ENCODE data around the gene TSPAN10.

Gene TSPAN10

DNA sequence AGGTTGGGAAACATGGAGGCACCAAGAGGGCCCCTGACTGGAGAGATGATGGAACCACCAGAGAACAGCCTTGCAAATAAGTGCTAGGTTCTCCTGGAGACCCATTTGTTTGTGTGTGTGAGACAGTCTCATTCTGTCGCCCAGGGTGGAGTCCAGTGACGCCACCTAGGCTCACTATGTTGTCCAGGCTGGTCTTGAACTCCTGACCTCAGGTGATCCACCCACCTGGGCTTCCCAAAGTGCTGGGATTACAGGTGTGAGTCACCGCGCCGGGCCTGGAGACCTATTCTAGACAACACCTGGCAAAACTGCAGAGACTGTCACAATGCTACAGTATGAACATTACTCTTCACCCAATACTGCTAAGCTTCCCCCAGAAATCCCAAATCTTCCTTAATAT lies 1.6 kb upstream of the TSPAN10 start:
- peak overlapping the region in 1 of 2 donors; percentile 4 for H3K27ac ChIP-seq (ENCODE audit: low read depth in 2 of 2, low read length in 2 of 2)
- H3K4me3 ChIP-seq (ENCODE audit: low read length in 2 of 2): peak overlapping the region; percentile 80 to 96

DNA sequence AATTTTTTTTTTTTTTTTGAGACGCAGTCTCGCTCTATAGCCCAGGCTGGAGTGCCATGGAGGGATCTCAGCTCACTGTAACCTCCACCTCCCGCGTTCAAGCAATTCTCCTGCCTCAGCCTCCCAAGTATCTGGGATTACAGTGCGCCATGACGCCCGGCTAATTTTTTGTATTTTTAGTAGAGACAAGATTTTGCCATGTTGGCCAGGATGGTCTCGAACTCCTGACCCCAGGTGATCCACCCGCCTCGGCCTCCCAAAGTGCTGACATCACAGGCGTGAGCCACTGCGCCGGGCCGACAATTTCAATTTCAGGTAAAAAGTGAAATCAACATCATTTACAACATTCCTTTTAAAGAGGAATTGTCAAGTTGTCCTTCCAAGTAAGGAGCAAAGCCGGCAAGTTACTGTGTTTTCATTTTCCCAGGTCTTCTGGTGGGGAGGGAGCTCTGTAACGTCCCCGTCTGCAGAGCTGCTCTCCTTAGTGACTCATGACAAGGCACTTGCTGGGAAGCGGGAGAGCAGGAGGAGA lies 957 bp upstream of the TSPAN10 start:
- Histone ChIP-seq H3K4me3 (ENCODE audit: low read length in 2 of 2) (peak overlapping the region; percentile 80 to 96), H3K27ac (ENCODE audit: low read depth in 2 of 2, low read length in 2 of 2) (peak overlapping the region; percentile 82 to 83), H3K9me3 (ENCODE audit: control insufficient read depth in 2 of 2, low read length in 2 of 2) (no peaks in the 10 kb centered on the region), H3K9ac (ENCODE audit: low read depth in 1 of 2, low read length in 2 of 2) (peak overlapping the region; percentile 76 to 84), H3K36me3 (ENCODE audit: control insufficient read depth in 2 of 2, insufficient read depth in 2 of 2, low read length in 2 of 2) (peaks cover 0 to 6% of the 10 kb centered on the region in 2 donors), H3K27me3 (ENCODE audit: control insufficient read depth in 2 of 2, insufficient read depth in 2 of 2, low read length in 2 of 2) (no peaks in the 10 kb centered on the region), H3K4me1 (ENCODE audit: control insufficient read depth in 2 of 2, insufficient read depth in 2 of 2, low read length in 2 of 2) (peaks cover 10 to 11% of the 10 kb centered on the region in 2 donors)

More for the DNA sequence above, 1.6 kb upstream of the TSPAN10 start:
- Histone ChIP-seq H3K9ac (ENCODE audit: low read depth in 1 of 2, low read length in 2 of 2) (peak overlapping the region in 1 of 2 donors; percentile 76), H3K36me3 (ENCODE audit: control insufficient read depth in 2 of 2, insufficient read depth in 2 of 2, low read length in 2 of 2) (peaks cover 0 to 6% of the 10 kb centered on the region in 2 donors), H3K4me1 (ENCODE audit: control insufficient read depth in 2 of 2, insufficient read depth in 2 of 2, low read length in 2 of 2) (peaks cover 10 to 11% of the 10 kb centered on the region in 2 donors), H3K9me3 (ENCODE audit: control insufficient read depth in 2 of 2, low read length in 2 of 2) (no peaks in the 10 kb centered on the region), H3K27me3 (ENCODE audit: control insufficient read depth in 2 of 2, insufficient read depth in 2 of 2, low read length in 2 of 2) (no peaks in the 10 kb centered on the region)

DNA sequence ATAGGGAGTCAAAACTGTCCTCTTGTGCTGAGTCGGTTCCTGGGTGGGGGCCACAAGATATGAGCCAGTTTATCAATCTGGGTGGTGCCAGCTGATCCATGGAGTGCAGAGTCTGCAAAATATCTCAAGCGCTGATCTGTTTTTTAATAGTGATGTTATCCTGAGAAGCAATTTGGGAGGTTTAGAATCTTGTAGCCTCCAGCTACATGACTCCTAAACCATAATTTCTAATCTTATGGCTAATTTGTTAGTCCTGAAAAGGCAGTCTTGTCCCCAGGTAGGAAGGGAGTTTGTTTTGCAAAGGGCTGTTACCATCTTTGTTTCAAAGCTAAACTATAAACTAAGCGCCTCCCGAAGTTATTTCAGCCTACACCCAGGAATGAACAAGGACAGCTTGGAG lies 1.7 kb downstream of the TSPAN10 start:
- no peaks in the 10 kb centered on the region for H3K36me3 ChIP-seq (ENCODE audit: control insufficient read depth in 2 of 2, insufficient read depth in 2 of 2, low read length in 2 of 2)
- H3K4me1 ChIP-seq (ENCODE audit: control insufficient read depth in 2 of 2, insufficient read depth in 2 of 2, low read length in 2 of 2): peaks cover 10 to 11% of the 10 kb centered on the region in 2 donors
- H3K9me3 ChIP-seq (ENCODE audit: control insufficient read depth in 2 of 2, low read length in 2 of 2): no peaks in the 10 kb centered on the region
- no peak overlapping the region for H3K4me3 ChIP-seq (ENCODE audit: low read length in 2 of 2)
- no peak overlapping the region for H3K9ac ChIP-seq (ENCODE audit: low read depth in 1 of 2, low read length in 2 of 2)
- H3K27ac ChIP-seq (ENCODE audit: low read depth in 2 of 2, low read length in 2 of 2): no peak overlapping the region
- H3K27me3 ChIP-seq (ENCODE audit: control insufficient read depth in 2 of 2, insufficient read depth in 2 of 2, low read length in 2 of 2): no peaks in the 10 kb centered on the region

DNA sequence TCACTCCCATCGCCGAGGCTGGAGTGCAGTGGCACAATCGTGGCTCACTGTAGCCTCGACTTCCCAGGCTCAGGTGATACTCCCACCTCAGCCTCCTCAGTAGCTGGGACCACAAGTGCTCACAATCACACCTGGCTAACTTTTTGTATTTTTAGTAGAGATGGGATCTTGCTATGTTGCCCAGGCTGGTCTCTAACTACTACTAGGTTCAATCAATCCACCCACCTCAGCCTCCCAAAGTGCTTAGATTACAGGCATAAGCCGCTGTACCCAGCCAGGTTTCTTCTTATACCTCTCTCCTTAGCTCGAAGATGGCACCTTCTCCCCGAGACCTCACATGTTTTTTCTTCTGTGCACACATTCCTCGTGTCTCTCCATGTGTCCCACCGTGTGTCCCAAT lies 3.0 kb downstream of the TSPAN10 start:
- H3K4me3 ChIP-seq (ENCODE audit: low read length in 2 of 2): no peak overlapping the region
- peaks cover 10 to 11% of the 10 kb centered on the region in 2 donors for H3K4me1 ChIP-seq (ENCODE audit: control insufficient read depth in 2 of 2, insufficient read depth in 2 of 2, low read length in 2 of 2)
- no peaks in the 10 kb centered on the region for H3K27me3 ChIP-seq (ENCODE audit: control insufficient read depth in 2 of 2, insufficient read depth in 2 of 2, low read length in 2 of 2)
- no peaks in the 10 kb centered on the region for H3K9me3 ChIP-seq (ENCODE audit: control insufficient read depth in 2 of 2, low read length in 2 of 2)
- no peak overlapping the region for H3K9ac ChIP-seq (ENCODE audit: low read depth in 1 of 2, low read length in 2 of 2)
- no peaks in the 10 kb centered on the region for H3K36me3 ChIP-seq (ENCODE audit: control insufficient read depth in 2 of 2, insufficient read depth in 2 of 2, low read length in 2 of 2)
- H3K27ac ChIP-seq (ENCODE audit: low read depth in 2 of 2, low read length in 2 of 2): no peak overlapping the region

DNA sequence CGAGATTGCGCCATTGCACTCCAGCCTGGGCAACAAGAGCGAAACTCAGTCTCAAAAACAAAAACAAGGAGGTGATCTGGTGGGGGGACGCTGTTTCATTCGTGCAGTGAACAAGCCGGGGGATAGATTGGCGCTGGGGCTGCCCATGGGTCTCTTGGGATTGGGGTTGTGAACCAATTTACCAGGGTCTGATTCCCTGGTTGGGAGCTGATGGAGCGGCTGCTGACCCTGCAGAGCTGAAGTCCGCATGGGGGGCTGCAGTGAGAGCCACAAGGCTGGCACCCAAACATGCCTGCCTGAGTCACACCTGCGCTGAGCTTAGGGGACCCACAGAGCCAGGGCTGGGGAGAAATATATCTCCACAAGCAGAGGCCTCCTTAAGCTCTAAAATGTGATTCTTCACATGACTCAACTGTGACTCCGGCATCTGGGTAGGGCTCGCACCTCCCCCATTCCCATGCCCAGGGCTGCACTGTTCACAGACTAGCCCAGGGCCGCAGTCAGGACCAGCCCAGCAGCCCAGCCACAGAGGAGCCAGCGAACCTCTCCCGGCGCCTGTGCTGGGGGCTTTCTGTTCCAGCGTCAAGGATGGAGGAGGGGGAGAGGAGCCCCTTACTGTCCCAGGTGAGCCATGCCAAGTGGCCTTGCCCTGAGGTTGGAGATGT lies 5.0 kb downstream of the TSPAN10 start:
- no peak overlapping the region for H3K9ac ChIP-seq (ENCODE audit: low read depth in 1 of 2, low read length in 2 of 2)
- no peaks in the 10 kb centered on the region for H3K9me3 ChIP-seq (ENCODE audit: control insufficient read depth in 2 of 2, low read length in 2 of 2)
- H3K4me1 ChIP-seq (ENCODE audit: control insufficient read depth in 2 of 2, insufficient read depth in 2 of 2, low read length in 2 of 2): no peaks in the 10 kb centered on the region
- H3K4me3 ChIP-seq (ENCODE audit: low read length in 2 of 2): no peak overlapping the region
- no peaks in the 10 kb centered on the region for H3K36me3 ChIP-seq (ENCODE audit: control insufficient read depth in 2 of 2, insufficient read depth in 2 of 2, low read length in 2 of 2)
- no peaks in the 10 kb centered on the region for H3K27me3 ChIP-seq (ENCODE audit: control insufficient read depth in 2 of 2, insufficient read depth in 2 of 2, low read length in 2 of 2)
- H3K27ac ChIP-seq (ENCODE audit: low read depth in 2 of 2, low read length in 2 of 2): no peak overlapping the region

DNA sequence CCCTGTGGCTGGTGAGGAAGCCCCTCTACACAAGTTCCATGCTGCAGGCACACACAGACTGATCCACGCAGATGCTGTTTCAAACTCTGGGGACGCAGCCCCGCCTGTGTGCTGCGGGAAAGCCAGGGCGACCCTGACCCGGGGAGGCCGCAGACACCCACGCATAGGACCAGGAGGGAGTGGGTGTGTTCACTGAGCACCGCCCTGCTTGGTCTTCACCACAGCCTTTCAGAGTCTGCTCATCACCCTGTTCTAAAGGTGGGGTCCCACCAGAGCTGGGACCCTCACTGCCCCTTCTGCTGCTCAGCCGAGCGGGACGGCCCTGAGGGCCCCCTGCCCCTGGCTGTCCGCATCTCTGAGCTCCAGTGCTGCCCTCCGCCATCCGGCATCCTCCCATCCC lies 7.5 kb downstream of the TSPAN10 start:
- no peak overlapping the region for H3K4me3 ChIP-seq (ENCODE audit: low read length in 2 of 2)
- H3K4me1 ChIP-seq (ENCODE audit: control insufficient read depth in 2 of 2, insufficient read depth in 2 of 2, low read length in 2 of 2): no peaks in the 10 kb centered on the region

DNA sequence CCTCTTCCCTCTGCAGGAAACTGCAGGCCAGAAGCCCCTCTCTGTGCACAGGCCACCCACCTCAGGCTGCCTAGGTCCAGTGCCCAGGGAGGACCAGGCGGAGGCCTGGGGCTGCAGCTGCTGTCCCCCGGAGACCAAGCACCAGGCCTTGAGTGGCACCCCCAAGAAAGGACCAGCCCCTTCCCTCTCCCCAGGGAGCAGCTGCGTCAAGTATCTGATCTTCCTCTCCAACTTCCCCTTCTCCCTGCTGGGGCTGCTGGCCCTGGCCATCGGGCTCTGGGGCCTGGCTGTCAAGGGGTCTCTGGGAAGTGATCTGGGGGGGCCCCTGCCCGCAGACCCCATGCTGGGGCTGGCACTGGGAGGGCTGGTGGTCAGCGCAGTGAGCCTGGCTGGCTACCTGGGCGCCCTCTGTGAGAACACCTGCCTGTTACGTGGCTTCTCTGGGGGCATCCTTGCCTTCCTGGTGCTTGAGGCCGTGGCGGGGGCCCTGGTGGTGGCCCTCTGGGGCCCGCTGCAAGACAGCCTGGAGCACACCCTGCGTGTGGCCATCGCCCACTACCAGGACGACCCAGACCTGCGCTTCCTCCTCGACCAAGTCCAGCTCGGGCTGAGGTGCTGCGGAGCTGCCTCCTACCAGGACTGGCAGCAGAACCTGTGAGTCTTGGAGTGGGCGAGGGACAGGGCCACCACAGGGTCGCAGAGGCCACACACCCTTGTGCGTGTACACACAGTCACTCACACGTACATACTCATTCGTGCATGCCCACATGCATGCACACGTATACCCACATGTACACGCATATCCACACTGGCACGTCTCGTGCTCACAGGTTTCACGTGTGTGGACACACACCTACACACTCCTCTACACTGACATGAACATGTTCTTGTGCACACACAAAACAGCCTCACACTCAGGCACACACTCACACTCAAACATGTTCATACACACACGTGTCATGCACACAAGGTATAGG lies 8.3 kb downstream of the TSPAN10 start:
- no peak overlapping the region for H3K4me3 ChIP-seq (ENCODE audit: low read length in 2 of 2)
- no peak overlapping the region for H3K27ac ChIP-seq (ENCODE audit: low read depth in 2 of 2, low read length in 2 of 2)
- peaks cover 4% of the 10 kb centered on the region in 2 donors for H3K27me3 ChIP-seq (ENCODE audit: control insufficient read depth in 2 of 2, insufficient read depth in 2 of 2, low read length in 2 of 2)
- no peaks in the 10 kb centered on the region for H3K36me3 ChIP-seq (ENCODE audit: control insufficient read depth in 2 of 2, insufficient read depth in 2 of 2, low read length in 2 of 2)
- no peaks in the 10 kb centered on the region for H3K9me3 ChIP-seq (ENCODE audit: control insufficient read depth in 2 of 2, low read length in 2 of 2)
- no peaks in the 10 kb centered on the region for H3K4me1 ChIP-seq (ENCODE audit: control insufficient read depth in 2 of 2, insufficient read depth in 2 of 2, low read length in 2 of 2)
- no peak overlapping the region for H3K9ac ChIP-seq (ENCODE audit: low read depth in 1 of 2, low read length in 2 of 2)

More for the DNA sequence above, 7.5 kb downstream of the TSPAN10 start:
- Histone ChIP-seq H3K27ac (ENCODE audit: low read depth in 2 of 2, low read length in 2 of 2) (no peak overlapping the region), H3K27me3 (ENCODE audit: control insufficient read depth in 2 of 2, insufficient read depth in 2 of 2, low read length in 2 of 2) (peaks cover 4% of the 10 kb centered on the region in 2 donors), H3K9me3 (ENCODE audit: control insufficient read depth in 2 of 2, low read length in 2 of 2) (no peaks in the 10 kb centered on the region), H3K36me3 (ENCODE audit: control insufficient read depth in 2 of 2, insufficient read depth in 2 of 2, low read length in 2 of 2) (no peaks in the 10 kb centered on the region), H3K9ac (ENCODE audit: low read depth in 1 of 2, low read length in 2 of 2) (no peak overlapping the region)

DNA sequence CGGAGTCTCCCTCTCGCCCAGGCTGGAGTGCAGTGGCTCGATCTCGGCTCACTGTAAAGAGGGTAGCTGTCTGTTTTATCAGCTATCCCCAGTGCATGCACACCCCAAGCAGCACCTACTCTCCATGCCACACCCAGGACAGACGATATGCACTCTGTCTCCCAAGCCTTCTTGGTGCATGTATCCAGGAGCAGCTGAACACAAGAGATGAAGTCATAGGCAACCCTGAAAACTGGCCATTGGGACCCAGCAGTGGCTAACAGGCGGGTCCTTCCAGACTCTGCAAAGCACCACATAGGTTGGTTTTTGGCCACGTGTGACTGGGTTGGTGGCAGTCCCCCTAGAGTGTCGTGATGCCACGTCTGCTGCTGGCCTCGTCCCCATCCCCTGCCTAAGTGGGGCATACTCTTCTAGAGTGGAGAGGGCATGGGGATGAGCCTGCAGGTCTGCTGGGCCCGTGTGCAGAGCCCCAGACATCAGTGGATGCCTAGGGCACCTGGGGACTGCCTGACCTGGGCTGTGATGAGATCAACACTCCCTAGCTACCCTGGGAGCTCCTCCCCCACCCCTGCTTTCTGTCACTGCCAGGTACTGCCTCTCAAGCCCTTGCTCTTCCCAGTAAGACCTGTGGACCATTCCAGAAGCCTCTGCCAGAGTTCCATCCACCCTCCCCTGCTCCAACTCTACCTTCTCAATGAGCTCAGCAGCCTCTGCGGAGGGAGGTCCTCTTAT lies 10.0 kb downstream of the TSPAN10 start:
- peaks cover 4% of the 10 kb centered on the region in 2 donors for H3K27me3 ChIP-seq (ENCODE audit: control insufficient read depth in 2 of 2, insufficient read depth in 2 of 2, low read length in 2 of 2)

DNA sequence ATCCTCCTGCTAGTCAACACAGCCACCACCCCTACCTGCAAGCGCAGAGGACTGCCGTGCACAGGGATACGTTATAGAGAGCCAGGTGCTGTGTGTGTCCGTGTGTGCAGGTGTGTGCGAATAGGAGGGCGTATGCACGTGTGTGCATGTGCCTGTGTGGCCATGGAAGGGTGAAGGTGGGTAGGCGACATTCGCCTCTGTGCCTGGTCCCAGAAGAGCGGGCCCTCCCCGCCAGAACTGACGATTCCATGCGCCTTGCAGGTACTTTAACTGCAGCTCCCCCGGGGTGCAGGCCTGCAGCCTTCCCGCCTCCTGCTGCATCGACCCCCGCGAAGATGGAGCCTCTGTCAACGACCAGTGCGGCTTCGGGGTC lies 10.6 kb downstream of the TSPAN10 start:
- Histone ChIP-seq H3K9me3 (ENCODE audit: control insufficient read depth in 2 of 2, low read length in 2 of 2) (no peaks in the 10 kb centered on the region), H3K27ac (ENCODE audit: low read depth in 2 of 2, low read length in 2 of 2) (no peak overlapping the region), H3K36me3 (ENCODE audit: control insufficient read depth in 2 of 2, insufficient read depth in 2 of 2, low read length in 2 of 2) (no peaks in the 10 kb centered on the region), H3K4me3 (ENCODE audit: low read length in 2 of 2) (no peak overlapping the region), H3K4me1 (ENCODE audit: control insufficient read depth in 2 of 2, insufficient read depth in 2 of 2, low read length in 2 of 2) (no peaks in the 10 kb centered on the region), H3K27me3 (ENCODE audit: control insufficient read depth in 2 of 2, insufficient read depth in 2 of 2, low read length in 2 of 2) (peaks cover 4% of the 10 kb centered on the region in 2 donors), H3K9ac (ENCODE audit: low read depth in 1 of 2, low read length in 2 of 2) (no peak overlapping the region)

More for the DNA sequence above, 10.0 kb downstream of the TSPAN10 start:
- no peaks in the 10 kb centered on the region for H3K9me3 ChIP-seq (ENCODE audit: control insufficient read depth in 2 of 2, low read length in 2 of 2)
- no peak overlapping the region for H3K27ac ChIP-seq (ENCODE audit: low read depth in 2 of 2, low read length in 2 of 2)
- no peak overlapping the region for H3K9ac ChIP-seq (ENCODE audit: low read depth in 1 of 2, low read length in 2 of 2)
- no peak overlapping the region for H3K4me3 ChIP-seq (ENCODE audit: low read length in 2 of 2)
- H3K36me3 ChIP-seq (ENCODE audit: control insufficient read depth in 2 of 2, insufficient read depth in 2 of 2, low read length in 2 of 2): no peaks in the 10 kb centered on the region
- no peaks in the 10 kb centered on the region for H3K4me1 ChIP-seq (ENCODE audit: control insufficient read depth in 2 of 2, insufficient read depth in 2 of 2, low read length in 2 of 2)
